CD4-positive, alpha-beta T cell (primary cell): Measurements from ENCODE around the gene MAL. TPM values are rescaled to one million over a fixed set of nuclear protein-coding genes. Genes with fewer than 3 reads are reported as not detected.

ENCODE experiments used
- ATAC-seq: fragments of 200-7000 bp; cut with Tn5 transposase; one replicate; pipeline ENCODE4 v1.10.0; 2022; ENCODE audit warnings: mild to moderate bottlenecking; ENCODE audit not compliant: poor library complexity
- CTCF ChIA-PET: fragments of 350-600 bp; sonication (Branson Sonifier 250); formaldehyde crosslinking; loops from one replicate; lab custom pipeline; 2021; ENCODE audit warnings: antibody characterized with exemption, inconsistent platforms; lab: Charles Lee
- POLR2A ChIA-PET: fragments of 350-600 bp; sonication (Branson Sonifier 250); formaldehyde crosslinking; loops from one replicate; lab custom pipeline; 2021; ENCODE audit warnings: antibody characterized with exemption, inconsistent platforms; lab: Charles Lee
- DNase-seq, 14 experiments: peaks; one replicate each; pipeline ENCODE4 v3.0.0-alpha.2; 2013 to 2020; ENCODE audit warnings: mixed read lengths in 2 of 14
- H3K27ac ChIP-seq, 2 donors: one replicate each; pipeline versions ENCODE4 v1.5.1 to v1.7.0; 2013; ENCODE audit warnings: low read length in 2 of 2, low read depth in 1 of 2, mild to moderate bottlenecking in 1 of 2
- H3K27me3 ChIP-seq, 2 experiments: 1 replicate in 1 of 2; 2 replicates in 1 of 2; pipeline versions ENCODE4 v1.6.1 to v1.7.0; 2013; ENCODE audit warnings: low read length in 2 of 2, control low read depth in 1 of 2, mild to moderate bottlenecking in 1 of 2, moderate library complexity in 1 of 2; ENCODE audit not compliant: insufficient read depth in 2 of 2, control insufficient read depth in 1 of 2
- H3K36me3 ChIP-seq: one replicate; pipeline ENCODE4 v1.6.1; 2013; ENCODE audit warnings: low read length, control low read depth; ENCODE audit not compliant: insufficient read depth
- H3K4me1 ChIP-seq: one replicate; pipeline ENCODE4 v1.6.1; 2013; ENCODE audit warnings: low read length, control low read depth; ENCODE audit not compliant: insufficient read depth
- H3K4me3 ChIP-seq: one replicate; pipeline ENCODE4 v1.5.1; 2013; ENCODE audit warnings: mild to moderate bottlenecking, low read length, moderate library complexity
- H3K9me3 ChIP-seq, 2 experiments: 1 replicate in 1 of 2; 2 replicates in 1 of 2; pipeline versions ENCODE4 v1.6.1 to v1.7.0; 2013; ENCODE audit warnings: low read length in 2 of 2, mild to moderate bottlenecking in 2 of 2, control low read depth in 1 of 2, moderate library complexity in 1 of 2; ENCODE audit not compliant: control insufficient read depth in 1 of 2, insufficient read depth in 1 of 2
- H3K27ac Mint-ChIP-seq: one replicate; pipeline ENCODE4 v1.8.0; 2020; ENCODE audit warnings: mixed read lengths
- H3K27me3 Mint-ChIP-seq: one replicate; pipeline ENCODE4 v1.8.0; 2021; ENCODE audit warnings: mixed read lengths
- H3K36me3 Mint-ChIP-seq: one replicate; pipeline ENCODE4 v1.8.0; 2021; ENCODE audit warnings: low read depth, mixed read lengths
- H3K4me1 Mint-ChIP-seq: one replicate; pipeline ENCODE4 v1.8.0; 2021; ENCODE audit warnings: low read depth, mixed read lengths
- H3K4me3 Mint-ChIP-seq: one replicate; pipeline ENCODE4 v1.8.0; 2020; ENCODE audit warnings: mild to moderate bottlenecking, mixed read lengths
- H3K9me3 Mint-ChIP-seq: one replicate; pipeline ENCODE4 v1.8.0; 2020; ENCODE audit warnings: mixed read lengths
- intact Hi-C, 2 experiments: fragments of 100-400 bp; cut with DNase I in 1 of 2; cut with micrococcal nuclease in 1 of 2; formaldehyde crosslinking; loops; one replicate each; pipeline versions ENCODE4 v1.15.1 to v1.9.0; 2023 to 2025; cut with DNase I, micrococcal nuclease
- total RNA-seq, 174 experiments: library from RNA in 2 of 174; stranded (reverse) in 2 of 174; gene quantifications; one replicate each; pipeline ENCODE4 v1.2.3 and lab custom pipeline; 2021 to 2026
- TF ChIP-seq, protein P1 (sequence below): fragments of 200-600 bp; IDR thresholded peaks from one replicate; pipeline ENCODE4 v1.8.0; 2022; ENCODE audit warnings: antibody characterized with exemption, mild to moderate bottlenecking

MAL gene
- total RNA-seq, 2 experiments from 2014 or later: 101 to 102 TPM

DNA sequence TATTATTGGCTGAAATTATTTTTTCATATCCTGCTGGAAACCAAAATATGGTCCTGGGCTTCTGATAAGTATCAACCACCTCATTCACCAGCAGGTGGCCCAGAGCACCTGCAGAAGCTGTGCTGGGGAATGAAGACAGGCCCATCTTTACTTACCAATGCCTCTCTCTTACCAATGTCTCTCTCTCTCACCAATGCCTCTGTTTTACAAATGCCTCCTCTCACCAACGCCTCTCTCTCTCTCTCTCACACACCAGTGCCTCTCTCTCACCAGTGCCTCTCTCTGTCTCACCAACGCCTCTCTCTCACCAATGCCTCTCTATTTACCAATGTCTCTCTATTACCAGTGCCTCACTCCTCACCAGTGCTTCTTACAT is 2.3 kb upstream of the MAL start:
- peaks cover 51% of the 10 kb centered on the region for H3K4me1 ChIP-seq
- peaks cover 54% of the 10 kb centered on the region for H3K4me1 Mint-ChIP-seq
- H3K27me3 ChIP-seq: no peaks in the 10 kb centered on the region
- POLR2A ChIA-PET: interaction anchor here (1.2 to 8.4 kb wide), 18 partner anchors 12 to 142 kb away, joined by 3 to 749 read pairs (median 12); partner anchors contain the start of genes MRPS5, ZNF2 and ZNF514
- peak overlapping the region; percentile 95 for H3K4me3 ChIP-seq
- H3K9me3 Mint-ChIP-seq: no peaks in the 10 kb centered on the region
- H3K27ac ChIP-seq: peak overlapping the region; percentile 40 to 56
- DNase-seq: peak; percentile 40 to 88 (median 61)
- peaks cover 20% of the 10 kb centered on the region for H3K36me3 Mint-ChIP-seq
- H3K9me3 ChIP-seq: no peaks in the 10 kb centered on the region
- intact Hi-C loops: loop anchor here (1.0 to 5.0 kb wide), 6 partner anchors 32 to 139 kb away; no protein-coding TSS in a partner anchor
- no peaks in the 10 kb centered on the region for H3K36me3 ChIP-seq
- TF ChIP-seq, protein P1, sequence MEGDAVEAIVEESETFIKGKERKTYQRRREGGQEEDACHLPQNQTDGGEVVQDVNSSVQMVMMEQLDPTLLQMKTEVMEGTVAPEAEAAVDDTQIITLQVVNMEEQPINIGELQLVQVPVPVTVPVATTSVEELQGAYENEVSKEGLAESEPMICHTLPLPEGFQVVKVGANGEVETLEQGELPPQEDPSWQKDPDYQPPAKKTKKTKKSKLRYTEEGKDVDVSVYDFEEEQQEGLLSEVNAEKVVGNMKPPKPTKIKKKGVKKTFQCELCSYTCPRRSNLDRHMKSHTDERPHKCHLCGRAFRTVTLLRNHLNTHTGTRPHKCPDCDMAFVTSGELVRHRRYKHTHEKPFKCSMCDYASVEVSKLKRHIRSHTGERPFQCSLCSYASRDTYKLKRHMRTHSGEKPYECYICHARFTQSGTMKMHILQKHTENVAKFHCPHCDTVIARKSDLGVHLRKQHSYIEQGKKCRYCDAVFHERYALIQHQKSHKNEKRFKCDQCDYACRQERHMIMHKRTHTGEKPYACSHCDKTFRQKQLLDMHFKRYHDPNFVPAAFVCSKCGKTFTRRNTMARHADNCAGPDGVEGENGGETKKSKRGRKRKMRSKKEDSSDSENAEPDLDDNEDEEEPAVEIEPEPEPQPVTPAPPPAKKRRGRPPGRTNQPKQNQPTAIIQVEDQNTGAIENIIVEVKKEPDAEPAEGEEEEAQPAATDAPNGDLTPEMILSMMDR: peak; percentile 71
- H3K27me3 Mint-ChIP-seq: no peaks in the 10 kb centered on the region
- peak overlapping the region; percentile 84 for H3K4me3 Mint-ChIP-seq
- CTCF ChIA-PET: interaction anchor here (0.9 to 5.7 kb wide), 15 partner anchors 11 to 99 kb away, joined by 3 to 223 read pairs (median 9); partner anchors contain the start of gene MRPS5
- ATAC-seq: peak; percentile 65
- peak overlapping the region; percentile 77 for H3K27ac Mint-ChIP-seq

DNA sequence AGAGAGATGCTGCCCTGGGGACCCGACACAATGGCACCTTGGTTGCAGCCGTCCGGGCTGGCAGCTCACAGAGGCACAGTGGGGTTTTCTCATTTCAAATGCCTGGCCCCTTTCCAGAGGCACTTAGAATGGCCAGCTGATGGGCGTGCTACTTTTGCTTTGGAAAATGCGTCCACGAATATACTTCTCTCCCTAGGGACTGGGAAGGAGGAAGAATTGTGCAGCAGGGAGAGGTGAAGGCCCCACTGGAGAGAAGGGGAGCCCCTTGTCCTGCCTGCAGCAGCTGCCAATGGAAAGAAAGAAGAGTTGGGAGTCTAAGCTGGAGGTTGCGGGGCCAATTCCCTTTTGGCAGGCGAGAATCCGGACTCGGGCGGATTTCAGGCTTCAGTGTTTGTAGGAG is 1.1 kb upstream of the MAL start:
- no peaks in the 10 kb centered on the region for H3K27me3 Mint-ChIP-seq
- ChIA-PET CTCF (interaction anchor here (2.9 to 5.7 kb wide), 4 partner anchors 29 to 91 kb away, joined by 26 to 223 read pairs (median 61); no protein-coding TSS in a partner anchor), POLR2A (interaction anchor here (0.6 to 8.4 kb wide), 14 partner anchors 10 to 141 kb away, joined by 3 to 749 read pairs (median 22); partner anchors contain the start of genes MRPS5, ZNF2 and ZNF514)
- Histone ChIP-seq H3K36me3 (peaks cover 5% of the 10 kb centered on the region), H3K27ac (peak overlapping the region in 1 of 2 donors; percentile 68), H3K27me3 (no peaks in the 10 kb centered on the region), H3K4me3 (peak overlapping the region; percentile 95), H3K4me1 (peaks cover 55% of the 10 kb centered on the region), H3K9me3 (no peaks in the 10 kb centered on the region)
- peak overlapping the region; percentile 77 for H3K27ac Mint-ChIP-seq
- peaks cover 30% of the 10 kb centered on the region for H3K36me3 Mint-ChIP-seq
- H3K4me3 Mint-ChIP-seq: peak overlapping the region; percentile 84
- TF ChIP-seq, protein P1: no peak
- no peaks in the 10 kb centered on the region for H3K9me3 Mint-ChIP-seq
- DNase-seq (peak in 2 of 14 experiments; percentile 9 to 18), ATAC-seq (no peak)
- H3K4me1 Mint-ChIP-seq: peaks cover 65% of the 10 kb centered on the region
- intact Hi-C loops: loop anchor here in 1 of 2 experiments (5.0 kb wide), 2 partner anchors 33 to 138 kb away; no protein-coding TSS in a partner anchor

DNA sequence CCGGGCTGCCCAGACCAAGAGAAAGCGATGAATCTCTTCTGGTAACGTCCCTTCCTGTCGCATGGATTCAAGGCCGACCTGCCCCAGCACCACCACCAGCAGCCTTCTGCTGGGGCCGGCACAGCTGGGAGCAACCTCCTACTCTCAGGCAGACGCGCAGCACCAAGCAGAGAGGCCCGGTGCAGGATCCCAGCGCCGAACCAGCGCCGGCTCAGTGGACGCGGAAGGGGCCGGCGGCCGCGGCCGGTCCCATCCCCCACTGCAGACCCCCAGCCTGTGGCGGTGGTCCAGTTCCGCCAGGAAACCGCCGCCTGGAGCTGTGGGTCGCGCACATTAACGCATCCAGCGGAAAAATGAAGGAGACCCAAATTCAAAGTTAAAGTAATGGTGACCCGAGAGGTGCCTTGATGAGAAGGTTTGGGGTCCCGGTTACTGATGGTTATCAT is 525 bp upstream of the MAL start:
- ChIA-PET CTCF (interaction anchor here (0.7 to 5.7 kb wide), 4 partner anchors 28 to 90 kb away, joined by 3 to 223 read pairs (median 61); no protein-coding TSS in a partner anchor), POLR2A (interaction anchor here (1.4 to 8.4 kb wide), 10 partner anchors 10 to 140 kb away, joined by 3 to 749 read pairs (median 24); partner anchors contain the start of genes MRPS5, ZNF2 and ZNF514)
- Histone ChIP-seq H3K27me3 (no peaks in the 10 kb centered on the region), H3K4me3 (peak overlapping the region; percentile 95), H3K27ac (peak overlapping the region in 1 of 2 donors; percentile 68), H3K4me1 (peaks cover 61% of the 10 kb centered on the region), H3K36me3 (peaks cover 5% of the 10 kb centered on the region), H3K9me3 (no peaks in the 10 kb centered on the region)
- peaks cover 71% of the 10 kb centered on the region for H3K4me1 Mint-ChIP-seq
- DNase-seq (peak in 6 of 14 experiments; percentile 14 to 44 (median 34)), ATAC-seq (no peak)
- H3K4me3 Mint-ChIP-seq: peak overlapping the region; percentile 84
- intact Hi-C loops: loop anchor here in 1 of 2 experiments (5.0 kb wide), 2 partner anchors 32 to 137 kb away; no protein-coding TSS in a partner anchor
- peaks cover 34% of the 10 kb centered on the region for H3K36me3 Mint-ChIP-seq
- no peaks in the 10 kb centered on the region for H3K27me3 Mint-ChIP-seq
- TF ChIP-seq, protein P1: no peak
- no peaks in the 10 kb centered on the region for H3K9me3 Mint-ChIP-seq
- peak overlapping the region; percentile 77 for H3K27ac Mint-ChIP-seq
